HepG2 (cell line): ENCODE measurements around the gene SPSB2. TPM values are rescaled to one million over a fixed set of nuclear protein-coding genes. Genes with fewer than 3 reads are reported as not detected.

Experiments used
- CEBPZ ChIP-seq: IDR thresholded peaks from 2 replicates; pipeline ENCODE4 v1.6.1; 2012; ENCODE audit warnings: low read length, improper control_type of control experiment
- ELF4 ChIP-seq: sonication (generic); formaldehyde crosslinking; IDR thresholded peaks from 2 replicates; pipeline ENCODE4 v1.5.0; 2020; ENCODE audit warnings: missing genetic modification reagents, mild to moderate bottlenecking, moderate library complexity, borderline replicate concordance
- ZNF18 ChIP-seq: sonication (generic); formaldehyde crosslinking; IDR thresholded peaks from 2 replicates; pipeline ENCODE4 v1.8.0; 2022; ENCODE audit warnings: mild to moderate bottlenecking, missing genetic modification reagents; ENCODE audit not compliant: insufficient replicate concordance
- ZSCAN5A ChIP-seq: sonication (generic); formaldehyde crosslinking; IDR thresholded peaks from 2 replicates; pipeline ENCODE4 v1.8.0; 2022; ENCODE audit warnings: mild to moderate bottlenecking, missing genetic modification reagents, borderline replicate concordance
- polyA plus RNA-seq, 8 experiments: library from polyadenylated mRNA; depleted of rRNA in 3 of 8; stranded (reverse) in 7 of 8; unstranded in 1 of 8; fragments of >200 nt; fragmentation: Illumina TruSeq in 4 of 8; extraction: Trizol in 4 of 8; gene quantifications; 2 replicates each; pipeline versions ENCODE4 v1.2.1 to v1.2.3, GENCODE V29; 2011 to 2016; ENCODE audit warnings: low read depth in 4 of 8, missing spikeins in 1 of 8, mixed read lengths in 1 of 8; ENCODE audit not compliant: insufficient read depth in 1 of 8
- total RNA-seq, 5 experiments: library from RNA; depleted of rRNA; stranded (reverse); fragments of >200 nt; fragmentation: Illumina TruSeq; extraction: Trizol; gene quantifications; 2 replicates each; pipeline ENCODE4 v1.2.3, GENCODE V29; 2016; ENCODE audit warnings: low read depth in 1 of 5

SPSB2 gene
- total and polyA plus RNA-seq, 2 of the 13 experiments (the other 11 are each of a cell fraction or from before 2014, with no cell fraction given): 2.0 to 6.2 TPM

GRCh38 chr12:6843118-6843902 lies 29.8 kb downstream of the SPSB2 start (continued):
- no peak for TF ChIP-seq ZSCAN5A (CRISPR knock-in tag)
- no peak for TF ChIP-seq ZNF18 (CRISPR knock-in tag)
- no peak for TF ChIP-seq CEBPZ
- TF ChIP-seq ELF4: no peak
